ENCODE measurements around the gene ABCA4. TPM values are rescaled to one million over a fixed set of nuclear protein-coding genes. Genes with fewer than 3 reads are reported as not detected.
A peak's percentile ranks its signal among the peaks of the same experiment; 100 is the strongest.

Gene ABCA4
- total RNA-seq, 1 donor from 2014 or later, result 0.14 TPM

DNA sequence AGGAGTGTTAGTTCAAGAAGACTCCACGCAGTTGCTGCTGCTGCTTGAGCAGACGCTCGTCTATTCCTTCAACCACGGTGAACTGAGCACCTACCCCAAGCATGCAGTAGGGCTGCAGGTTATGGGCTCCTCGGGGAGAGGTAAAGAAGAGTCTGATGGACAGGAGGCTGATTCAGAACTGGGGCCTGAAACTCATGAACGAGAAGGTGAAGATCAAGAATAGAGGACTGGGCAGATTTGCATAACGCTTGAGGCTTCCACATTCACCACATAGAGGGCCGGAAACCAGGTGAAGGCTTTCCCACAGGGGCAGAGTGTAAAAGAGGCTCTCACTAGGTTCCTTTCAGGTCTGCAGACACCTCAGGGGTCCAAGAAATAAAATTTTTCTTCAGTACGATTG, 9.1 kb downstream of the ABCA4 start:
- no peak for DNase-seq (ENCODE audit: low read depth, low spot score)
- H3K27me3 Mint-ChIP-seq (ENCODE audit: low read depth), result no peaks in the 10 kb centered on the region
- H3K36me3 Mint-ChIP-seq (ENCODE audit: low read depth), result no peaks in the 10 kb centered on the region
- peaks cover 2% of the 10 kb centered on the region for H3K9me3 Mint-ChIP-seq
- TF ChIP-seq, protein P1, sequence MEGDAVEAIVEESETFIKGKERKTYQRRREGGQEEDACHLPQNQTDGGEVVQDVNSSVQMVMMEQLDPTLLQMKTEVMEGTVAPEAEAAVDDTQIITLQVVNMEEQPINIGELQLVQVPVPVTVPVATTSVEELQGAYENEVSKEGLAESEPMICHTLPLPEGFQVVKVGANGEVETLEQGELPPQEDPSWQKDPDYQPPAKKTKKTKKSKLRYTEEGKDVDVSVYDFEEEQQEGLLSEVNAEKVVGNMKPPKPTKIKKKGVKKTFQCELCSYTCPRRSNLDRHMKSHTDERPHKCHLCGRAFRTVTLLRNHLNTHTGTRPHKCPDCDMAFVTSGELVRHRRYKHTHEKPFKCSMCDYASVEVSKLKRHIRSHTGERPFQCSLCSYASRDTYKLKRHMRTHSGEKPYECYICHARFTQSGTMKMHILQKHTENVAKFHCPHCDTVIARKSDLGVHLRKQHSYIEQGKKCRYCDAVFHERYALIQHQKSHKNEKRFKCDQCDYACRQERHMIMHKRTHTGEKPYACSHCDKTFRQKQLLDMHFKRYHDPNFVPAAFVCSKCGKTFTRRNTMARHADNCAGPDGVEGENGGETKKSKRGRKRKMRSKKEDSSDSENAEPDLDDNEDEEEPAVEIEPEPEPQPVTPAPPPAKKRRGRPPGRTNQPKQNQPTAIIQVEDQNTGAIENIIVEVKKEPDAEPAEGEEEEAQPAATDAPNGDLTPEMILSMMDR (conservative IDR thresholded peaks at IDR 0.05), result no peak
- no peak overlapping the region for H3K4me3 Mint-ChIP-seq
- peaks cover 38% of the 10 kb centered on the region for H3K4me1 Mint-ChIP-seq
- H3K27ac Mint-ChIP-seq (ENCODE audit: unreplicated experiment), result no peak overlapping the region

DNA sequence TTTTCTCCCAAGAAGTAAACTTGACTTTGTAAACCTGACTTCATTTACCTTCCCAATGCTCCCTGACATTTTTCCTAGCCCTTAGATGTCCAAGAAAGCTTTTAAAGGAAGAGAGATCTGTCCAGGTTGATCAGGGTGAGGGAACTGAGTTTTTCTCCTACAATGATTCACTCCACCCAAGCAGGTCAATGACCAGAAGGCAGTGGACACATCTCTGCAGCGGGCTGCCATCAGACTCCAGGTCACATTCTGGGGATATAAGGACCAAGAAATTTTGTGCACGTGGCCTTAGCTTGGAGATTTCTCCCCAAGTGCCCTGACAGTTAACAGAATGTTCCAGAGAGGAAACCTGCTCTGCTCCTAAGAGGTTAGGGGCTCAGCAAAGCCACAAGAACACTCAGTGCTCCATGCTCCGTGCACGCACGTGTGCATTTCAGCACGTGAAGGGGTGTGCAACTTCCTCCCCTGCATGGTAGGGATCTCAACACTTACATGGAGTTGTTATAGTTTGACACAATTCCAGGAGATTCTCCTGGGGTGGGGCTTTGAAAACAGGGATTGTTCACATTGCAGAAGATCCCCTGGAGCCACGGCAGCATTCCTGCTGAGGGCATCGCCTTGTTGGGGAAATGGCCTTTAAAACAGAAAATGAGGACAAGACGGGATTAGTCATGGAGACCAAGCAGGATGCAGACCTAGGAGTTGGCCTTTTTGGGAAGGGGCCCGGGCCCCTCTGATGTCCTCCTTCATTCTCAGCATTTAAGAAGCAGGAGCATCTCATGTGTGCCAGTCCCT, 9.8 kb downstream of the ABCA4 start:
- no peak overlapping the region for H3K4me3 Mint-ChIP-seq
- DNase-seq (ENCODE audit: low read depth, low spot score), result no peak
- TF ChIP-seq, protein P1 (conservative IDR thresholded peaks at IDR 0.05), result no peak
- H3K9me3 Mint-ChIP-seq, result peaks cover 2% of the 10 kb centered on the region
- H3K4me1 Mint-ChIP-seq, result peaks cover 31% of the 10 kb centered on the region
- H3K27me3 Mint-ChIP-seq (ENCODE audit: low read depth), result no peaks in the 10 kb centered on the region
- peak overlapping the region; percentile 81 for H3K27ac Mint-ChIP-seq (ENCODE audit: unreplicated experiment)
- no peaks in the 10 kb centered on the region for H3K36me3 Mint-ChIP-seq (ENCODE audit: low read depth)

DNA sequence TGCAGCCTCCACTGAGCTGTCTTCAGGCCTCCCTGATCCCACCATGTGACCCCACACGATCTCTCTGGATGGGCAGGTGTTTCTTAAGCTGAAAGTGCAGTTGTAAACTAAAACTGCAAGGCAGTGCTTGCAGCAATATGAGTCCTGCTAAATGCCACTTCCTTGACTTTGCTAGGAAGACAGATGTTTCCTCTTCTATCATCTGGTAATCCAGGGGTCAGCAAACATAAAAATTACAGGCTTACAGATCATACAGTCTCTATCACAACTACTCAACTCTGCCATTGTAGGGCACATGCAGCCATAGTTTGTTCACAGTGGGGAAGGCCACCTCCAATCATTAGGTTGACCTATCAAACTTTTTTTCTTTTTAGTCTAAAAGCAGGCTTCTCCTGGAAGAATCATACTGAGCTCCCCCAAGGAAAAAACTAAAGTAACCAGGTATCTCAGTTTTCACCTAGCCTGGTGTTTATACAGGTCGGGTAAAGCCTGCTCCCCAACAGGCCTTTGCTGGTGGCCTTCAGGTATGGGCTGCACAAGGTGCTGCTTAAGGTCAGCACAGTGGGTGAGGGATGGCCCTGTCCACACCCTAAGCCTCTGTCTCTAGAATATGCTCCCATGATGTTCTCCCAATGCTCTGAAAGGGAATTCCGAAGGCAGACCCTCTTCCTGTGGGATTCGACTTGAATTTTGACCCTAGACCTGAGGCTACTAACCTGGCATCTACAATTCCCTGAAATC, 10.8 kb downstream of the ABCA4 start:
- Mint-ChIP-seq H3K36me3 (ENCODE audit: low read depth) (no peaks in the 10 kb centered on the region), H3K4me1 (peaks cover 24% of the 10 kb centered on the region), H3K27ac (ENCODE audit: unreplicated experiment) (no peak overlapping the region)

DNA sequence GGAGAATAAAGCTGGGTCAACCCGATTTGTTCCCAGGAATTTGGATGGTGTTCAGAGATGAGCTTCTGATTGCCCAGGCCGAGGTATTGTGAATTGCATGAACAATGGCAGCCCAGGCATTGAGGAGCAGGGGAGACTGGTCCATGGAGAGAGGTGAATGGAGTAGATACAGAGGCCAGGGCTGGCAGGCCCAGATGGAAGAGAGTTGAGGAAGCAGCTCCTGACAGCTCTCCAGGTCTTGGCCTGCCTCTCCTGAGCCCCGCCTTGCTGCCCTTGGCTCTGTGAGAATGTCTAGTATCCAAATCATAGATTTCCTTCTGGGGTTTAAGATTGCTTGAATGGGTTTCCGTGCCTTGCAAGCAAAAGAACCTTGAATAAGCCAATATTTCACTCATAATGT, 11.5 kb downstream of the ABCA4 start:
- no peak overlapping the region for H3K27ac Mint-ChIP-seq (ENCODE audit: unreplicated experiment)
- TF ChIP-seq, protein P1 (conservative IDR thresholded peaks at IDR 0.05), result no peak
- DNase-seq (ENCODE audit: low read depth, low spot score), result no peak
- H3K9me3 Mint-ChIP-seq, result peaks cover 2% of the 10 kb centered on the region
- peaks cover 23% of the 10 kb centered on the region for H3K4me1 Mint-ChIP-seq
- no peaks in the 10 kb centered on the region for H3K36me3 Mint-ChIP-seq (ENCODE audit: low read depth)
- H3K27me3 Mint-ChIP-seq (ENCODE audit: low read depth), result no peaks in the 10 kb centered on the region
- H3K4me3 Mint-ChIP-seq, result no peak overlapping the region

More for the DNA sequence above, 10.8 kb downstream of the ABCA4 start:
- H3K4me3 Mint-ChIP-seq, result no peak overlapping the region
- TF ChIP-seq, protein P1 (conservative IDR thresholded peaks at IDR 0.05), result no peak
- no peaks in the 10 kb centered on the region for H3K27me3 Mint-ChIP-seq (ENCODE audit: low read depth)
- DNase-seq (ENCODE audit: low read depth, low spot score), result no peak
- peaks cover 2% of the 10 kb centered on the region for H3K9me3 Mint-ChIP-seq

DNA sequence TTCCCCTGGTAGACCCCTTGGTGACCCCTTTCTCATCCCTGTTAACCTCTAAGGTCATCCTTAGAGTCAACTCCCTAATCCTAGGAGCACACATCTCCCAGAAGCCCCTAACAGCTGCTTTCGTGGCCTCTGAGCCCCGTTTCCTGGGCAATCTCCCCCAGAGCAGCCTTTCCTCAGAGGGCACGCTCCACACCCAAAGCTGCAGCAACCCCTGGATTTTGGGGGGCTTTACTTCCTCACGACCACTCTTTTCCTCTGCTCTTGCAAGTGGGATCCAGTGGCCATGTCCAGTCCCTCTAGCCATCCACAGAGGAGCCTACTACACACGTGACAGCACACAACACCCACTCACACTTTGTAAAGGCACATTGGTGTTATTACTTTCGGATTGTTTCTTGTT, 13.8 kb downstream of the ABCA4 start:
- Mint-ChIP-seq H3K4me1 (peaks cover 7% of the 10 kb centered on the region), H3K4me3 (no peak overlapping the region)

More for the DNA sequence above, 13.8 kb downstream of the ABCA4 start:
- H3K36me3 Mint-ChIP-seq (ENCODE audit: low read depth), result no peaks in the 10 kb centered on the region
- TF ChIP-seq, protein P1 (conservative IDR thresholded peaks at IDR 0.05), result no peak
- no peaks in the 10 kb centered on the region for H3K27me3 Mint-ChIP-seq (ENCODE audit: low read depth)
- no peak for DNase-seq (ENCODE audit: low read depth, low spot score)
- no peaks in the 10 kb centered on the region for H3K9me3 Mint-ChIP-seq
- H3K27ac Mint-ChIP-seq (ENCODE audit: unreplicated experiment), result no peak overlapping the region
